HEK293T (cell line): Measurements from ENCODE around the gene INO80.

ENCODE experiments used
- CTCF ChIA-PET: fragments of 350-600 bp; formaldehyde crosslinking; extraction: SDS; loops from one replicate; lab custom pipeline; 2021; ENCODE audit warnings: antibody characterized with exemption, inconsistent platforms; lab: Yijun Ruan, JAX
- POLR2A ChIA-PET: fragments of 350-600 bp; formaldehyde crosslinking; extraction: SDS; loops from one replicate; lab custom pipeline; 2020; ENCODE audit warnings: antibody characterized with exemption, inconsistent platforms; lab: Yijun Ruan, JAX
- DNase-seq: peaks from one replicate; pipeline ENCODE4 v3.0.0; 2012; ENCODE audit warnings: mixed read lengths; ENCODE audit errors: extremely low spot score
- ARNT ChIP-seq: fragments of 450-650 bp; IDR thresholded peaks from 2 replicates; pipeline ENCODE4 v1.6.1; 2017; ENCODE audit warnings: mild to moderate bottlenecking
- BHLHE40 ChIP-seq: fragments of 450-650 bp; IDR thresholded peaks from 2 replicates; pipeline ENCODE4 v1.6.1; 2016; ENCODE audit warnings: mild to moderate bottlenecking, moderate library complexity, borderline replicate concordance
- CTBP1 ChIP-seq: fragments of 450-650 bp; IDR thresholded peaks from 2 replicates; pipeline ENCODE4 v1.6.1; 2016; ENCODE audit warnings: borderline replicate concordance
- ELF4 ChIP-seq: fragments of 450-650 bp; IDR thresholded peaks from 2 replicates; pipeline ENCODE4 v1.6.1; 2017; ENCODE audit warnings: antibody characterized with exemption
- FOXA1 ChIP-seq: fragments of 450-650 bp; IDR thresholded peaks from 2 replicates; pipeline ENCODE4 v1.6.1; 2016; ENCODE audit warnings: mild to moderate bottlenecking
- FOXK2 ChIP-seq: fragments of 450-650 bp; IDR thresholded peaks from 2 replicates; pipeline ENCODE4 v1.6.1; 2016; ENCODE audit warnings: mild to moderate bottlenecking
- FOXM1 ChIP-seq: fragments of 450-650 bp; IDR thresholded peaks from 2 replicates; pipeline ENCODE4 v1.6.1; 2017; ENCODE audit warnings: mild to moderate bottlenecking, borderline replicate concordance
- HDGF ChIP-seq: fragments of 450-650 bp; IDR thresholded peaks from 2 replicates; pipeline ENCODE4 v1.6.1; 2017; ENCODE audit warnings: antibody characterized with exemption, borderline replicate concordance
- L3MBTL2 ChIP-seq: fragments of 450-650 bp; conservative IDR thresholded peaks from 2 replicates; pipeline ENCODE4 v1.6.1; 2016; ENCODE audit warnings: mild to moderate bottlenecking
- LEF1 ChIP-seq: fragments of 450-650 bp; IDR thresholded peaks from 2 replicates; pipeline ENCODE4 v1.6.1; 2017; ENCODE audit warnings: mild to moderate bottlenecking, borderline replicate concordance
- NFRKB ChIP-seq: fragments of 450-650 bp; IDR thresholded peaks from 2 replicates; pipeline ENCODE4 v1.6.1; 2016; ENCODE audit warnings: mild to moderate bottlenecking, moderate library complexity
- SP1 ChIP-seq: fragments of 450-650 bp; IDR thresholded peaks from 2 replicates; pipeline ENCODE4 v1.6.1; 2017
- SUZ12 ChIP-seq: fragments of 450-650 bp; IDR thresholded peaks from 2 replicates; pipeline ENCODE4 v1.6.1; 2016; ENCODE audit warnings: mild to moderate bottlenecking
- TARDBP ChIP-seq: fragments of 450-650 bp; IDR thresholded peaks from 2 replicates; pipeline ENCODE4 v1.6.1; 2016
- ZNF384 ChIP-seq: fragments of 450-650 bp; IDR thresholded peaks from 2 replicates; pipeline ENCODE4 v1.6.1; 2016
- TF ChIP-seq, protein P1 (sequence below): fragments of 450-650 bp; IDR thresholded peaks from 2 replicates; pipeline ENCODE4 v1.6.1; 2016

The INO80 gene, protein sequence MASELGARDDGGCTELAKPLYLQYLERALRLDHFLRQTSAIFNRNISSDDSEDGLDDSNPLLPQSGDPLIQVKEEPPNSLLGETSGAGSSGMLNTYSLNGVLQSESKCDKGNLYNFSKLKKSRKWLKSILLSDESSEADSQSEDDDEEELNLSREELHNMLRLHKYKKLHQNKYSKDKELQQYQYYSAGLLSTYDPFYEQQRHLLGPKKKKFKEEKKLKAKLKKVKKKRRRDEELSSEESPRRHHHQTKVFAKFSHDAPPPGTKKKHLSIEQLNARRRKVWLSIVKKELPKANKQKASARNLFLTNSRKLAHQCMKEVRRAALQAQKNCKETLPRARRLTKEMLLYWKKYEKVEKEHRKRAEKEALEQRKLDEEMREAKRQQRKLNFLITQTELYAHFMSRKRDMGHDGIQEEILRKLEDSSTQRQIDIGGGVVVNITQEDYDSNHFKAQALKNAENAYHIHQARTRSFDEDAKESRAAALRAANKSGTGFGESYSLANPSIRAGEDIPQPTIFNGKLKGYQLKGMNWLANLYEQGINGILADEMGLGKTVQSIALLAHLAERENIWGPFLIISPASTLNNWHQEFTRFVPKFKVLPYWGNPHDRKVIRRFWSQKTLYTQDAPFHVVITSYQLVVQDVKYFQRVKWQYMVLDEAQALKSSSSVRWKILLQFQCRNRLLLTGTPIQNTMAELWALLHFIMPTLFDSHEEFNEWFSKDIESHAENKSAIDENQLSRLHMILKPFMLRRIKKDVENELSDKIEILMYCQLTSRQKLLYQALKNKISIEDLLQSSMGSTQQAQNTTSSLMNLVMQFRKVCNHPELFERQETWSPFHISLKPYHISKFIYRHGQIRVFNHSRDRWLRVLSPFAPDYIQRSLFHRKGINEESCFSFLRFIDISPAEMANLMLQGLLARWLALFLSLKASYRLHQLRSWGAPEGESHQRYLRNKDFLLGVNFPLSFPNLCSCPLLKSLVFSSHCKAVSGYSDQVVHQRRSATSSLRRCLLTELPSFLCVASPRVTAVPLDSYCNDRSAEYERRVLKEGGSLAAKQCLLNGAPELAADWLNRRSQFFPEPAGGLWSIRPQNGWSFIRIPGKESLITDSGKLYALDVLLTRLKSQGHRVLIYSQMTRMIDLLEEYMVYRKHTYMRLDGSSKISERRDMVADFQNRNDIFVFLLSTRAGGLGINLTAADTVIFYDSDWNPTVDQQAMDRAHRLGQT (N-terminal part only)

DNA sequence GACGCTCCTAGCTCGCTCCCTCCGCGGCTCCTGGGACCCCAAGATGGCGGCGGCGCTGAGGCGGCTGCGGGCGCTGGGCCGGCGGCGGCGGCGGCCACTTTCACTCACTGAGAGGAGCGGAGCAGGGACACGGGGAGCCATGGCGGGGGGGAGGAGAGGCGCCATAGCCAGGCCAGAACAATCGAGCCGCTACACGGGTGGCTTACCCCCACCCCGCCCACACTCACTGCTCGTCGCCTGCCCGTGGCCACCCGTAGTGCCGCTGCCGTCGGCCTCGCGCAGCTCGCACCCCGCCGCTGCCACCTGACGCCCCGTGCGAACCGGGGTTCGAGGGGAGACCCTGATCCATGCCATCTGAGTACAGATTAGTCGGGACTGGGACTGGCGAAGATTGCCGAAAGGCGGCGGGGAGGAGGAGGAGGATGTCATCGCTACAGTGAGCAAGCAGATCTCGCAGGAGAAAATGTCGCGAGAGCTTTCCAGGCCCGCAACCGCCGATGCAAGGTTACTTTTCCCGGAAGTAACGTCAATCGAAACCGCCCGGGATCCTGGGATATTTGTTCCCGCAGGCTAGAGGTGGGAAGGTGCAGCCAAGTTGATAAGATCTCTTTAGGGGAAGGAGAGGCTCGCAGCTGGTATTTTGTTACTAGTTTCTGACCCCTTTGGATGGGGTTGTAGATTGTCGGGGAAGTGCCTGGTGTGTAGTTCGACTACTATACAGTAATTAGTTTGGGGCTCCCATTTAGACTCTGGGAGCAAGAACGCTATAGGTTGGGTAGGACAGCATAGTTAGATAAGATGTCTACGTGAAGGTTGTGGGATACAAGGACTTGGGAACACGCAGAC, at the start of gene INO80:
INO80 (minus strand) TSS at position 165 of the 846 bp plus-strand sequence. CDS start 19,970 bp downstream, outside the sequence.
- TF ChIP-seq FOXA1 = no peak
- TF ChIP-seq BHLHE40 = no peak
- TF ChIP-seq SP1 = no peak
- TF ChIP-seq TARDBP = no peak
- TF ChIP-seq ZNF384 = no peak
- peak; percentile 81 for TF ChIP-seq NFRKB
- TF ChIP-seq ELF4 = peak; percentile 51
- no peak for TF ChIP-seq LEF1
- peak; percentile 51; the same call in 1 of the 2 replicates for TF ChIP-seq L3MBTL2
- TF ChIP-seq, protein P1, sequence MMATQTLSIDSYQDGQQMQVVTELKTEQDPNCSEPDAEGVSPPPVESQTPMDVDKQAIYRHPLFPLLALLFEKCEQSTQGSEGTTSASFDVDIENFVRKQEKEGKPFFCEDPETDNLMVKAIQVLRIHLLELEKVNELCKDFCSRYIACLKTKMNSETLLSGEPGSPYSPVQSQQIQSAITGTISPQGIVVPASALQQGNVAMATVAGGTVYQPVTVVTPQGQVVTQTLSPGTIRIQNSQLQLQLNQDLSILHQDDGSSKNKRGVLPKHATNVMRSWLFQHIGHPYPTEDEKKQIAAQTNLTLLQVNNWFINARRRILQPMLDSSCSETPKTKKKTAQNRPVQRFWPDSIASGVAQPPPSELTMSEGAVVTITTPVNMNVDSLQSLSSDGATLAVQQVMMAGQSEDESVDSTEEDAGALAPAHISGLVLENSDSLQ = no peak
- no peak for TF ChIP-seq FOXK2
- peak; percentile 76 for TF ChIP-seq FOXM1
- no peak for TF ChIP-seq CTBP1
- no peak for TF ChIP-seq SUZ12
- TF ChIP-seq ARNT = no peak
- ChIA-PET CTCF (interaction anchor here (0.6 kb wide), 1 partner anchor 258 kb away, joined by 3 read pairs; no protein-coding TSS in a partner anchor), POLR2A (interaction anchor here (0.7 to 1.6 kb wide), 9 partner anchors 9 to 163 kb away, joined by 3 to 21 read pairs (median 4); partner anchors contain the start of gene CHAC1)

DNA sequence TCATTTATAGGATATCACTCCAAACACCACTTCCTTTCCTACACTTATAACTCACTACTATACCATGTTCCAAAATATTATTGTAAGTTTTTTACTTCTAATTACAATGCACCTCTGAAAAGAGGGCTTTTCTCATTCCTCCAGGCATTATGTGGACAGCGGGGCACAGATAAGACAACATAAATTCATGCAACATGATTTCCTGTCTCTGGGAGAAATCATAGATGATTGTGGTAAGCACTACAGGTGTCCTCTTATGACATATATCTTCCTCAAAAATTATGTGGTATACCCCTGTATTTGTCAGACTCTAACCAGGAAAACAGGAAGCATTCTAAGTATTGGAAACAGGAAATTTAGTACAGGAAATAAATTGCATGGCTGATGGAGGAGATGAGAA, 45.7 kb upstream of the INO80 start:
- no peak for DNase-seq
- ChIA-PET POLR2A (interaction anchor here (0.6 kb wide), 1 partner anchor 49 kb away, joined by 5 read pairs; no protein-coding TSS in a partner anchor), CTCF (no interaction called here)
- TF ChIP-seq L3MBTL2 = no peak
- TF ChIP-seq CTBP1 = no peak
- no peak for TF ChIP-seq LEF1
- no peak for TF ChIP-seq NFRKB
- TF ChIP-seq TARDBP = no peak
- TF ChIP-seq SUZ12 = no peak
- TF ChIP-seq, protein P1 = no peak
- no peak for TF ChIP-seq BHLHE40
- TF ChIP-seq FOXM1 = no peak
- no peak for TF ChIP-seq ZNF384
- no peak for TF ChIP-seq HDGF
- TF ChIP-seq SP1 = no peak
- no peak for TF ChIP-seq FOXA1
- TF ChIP-seq ARNT = no peak
- TF ChIP-seq ELF4 = no peak
- no peak for TF ChIP-seq FOXK2

More for the DNA sequence above, at the start of gene INO80:
- peak; percentile 86 for DNase-seq

DNA sequence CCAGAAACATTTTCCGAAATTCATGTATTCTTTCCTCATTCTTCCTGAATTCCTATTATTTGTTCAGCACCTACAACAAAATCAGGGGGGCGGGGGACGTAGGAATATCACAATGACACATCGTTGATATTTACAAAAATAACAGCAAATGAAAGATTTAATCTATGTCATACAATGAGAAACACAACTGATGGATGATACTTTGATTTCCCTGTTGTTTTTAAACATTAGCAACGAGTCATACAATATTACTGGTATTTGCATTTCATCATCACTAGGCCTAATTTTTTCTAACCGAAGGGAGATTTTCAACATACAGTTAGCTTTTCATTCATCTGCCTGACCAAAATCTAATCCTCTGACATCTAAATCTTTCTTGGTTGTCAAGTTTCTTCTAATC, 45.3 kb upstream of the INO80 start:
- POLR2A ChIA-PET = no interaction called here
- CTCF ChIA-PET = no interaction called here
- TF ChIP-seq SUZ12 (no peak), LEF1 (no peak), FOXM1 (no peak), ZNF384 (no peak), HDGF (no peak), NFRKB (no peak), BHLHE40 (no peak), TARDBP (no peak)
- TF ChIP-seq, protein P1 = no peak

DNA sequence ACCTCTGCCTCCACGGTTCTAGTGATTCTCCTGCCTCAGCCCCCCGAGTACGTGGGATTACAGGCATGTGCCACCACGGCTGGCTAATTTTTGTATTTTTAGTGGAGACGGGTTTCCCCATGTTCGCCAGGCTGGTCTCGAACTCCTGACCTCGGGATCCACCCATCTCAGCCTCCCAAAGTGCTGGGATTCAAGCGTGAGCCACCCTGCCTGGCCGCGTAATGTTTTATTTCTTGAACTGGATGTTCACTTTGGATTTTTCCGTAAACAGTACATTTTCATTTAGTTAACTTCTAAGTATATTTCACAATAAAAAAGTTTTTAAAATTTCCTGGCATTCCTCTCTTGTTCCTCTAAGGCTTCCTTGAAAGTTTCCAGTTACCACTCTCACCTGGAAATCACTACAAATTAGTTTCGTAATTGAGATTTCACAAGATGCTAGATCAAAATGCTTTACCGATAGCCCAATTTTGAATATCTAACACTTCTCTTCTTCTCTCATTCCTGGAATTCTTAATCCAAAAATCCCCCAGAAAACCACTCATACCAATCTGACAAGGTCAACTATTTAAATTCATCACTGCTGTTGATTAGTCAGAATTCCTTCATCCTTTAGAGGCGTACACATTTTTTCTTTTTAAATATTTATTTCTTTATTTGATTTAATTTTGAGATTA, 44.7 kb upstream of the INO80 start:
- DNase-seq = no peak
- ChIA-PET POLR2A (no interaction called here), CTCF (no interaction called here)
- TF ChIP-seq ELF4 (no peak), LEF1 (no peak), TARDBP (no peak), HDGF (no peak), FOXM1 (no peak), BHLHE40 (no peak)

More for the DNA sequence above, 45.3 kb upstream of the INO80 start:
- no peak for DNase-seq
